HG03280 (cell line): ENCODE results near the gene CTSA.

Experiments used
- ATAC-seq: cut with Tn5 transposase; IDR thresholded peaks from one replicate; pipeline ENCODE4 v1.9.1; 2021; ENCODE audit warnings: mild to moderate bottlenecking, moderate library complexity; ENCODE audit not compliant: unreplicated experiment

CTSA gene

DNA sequence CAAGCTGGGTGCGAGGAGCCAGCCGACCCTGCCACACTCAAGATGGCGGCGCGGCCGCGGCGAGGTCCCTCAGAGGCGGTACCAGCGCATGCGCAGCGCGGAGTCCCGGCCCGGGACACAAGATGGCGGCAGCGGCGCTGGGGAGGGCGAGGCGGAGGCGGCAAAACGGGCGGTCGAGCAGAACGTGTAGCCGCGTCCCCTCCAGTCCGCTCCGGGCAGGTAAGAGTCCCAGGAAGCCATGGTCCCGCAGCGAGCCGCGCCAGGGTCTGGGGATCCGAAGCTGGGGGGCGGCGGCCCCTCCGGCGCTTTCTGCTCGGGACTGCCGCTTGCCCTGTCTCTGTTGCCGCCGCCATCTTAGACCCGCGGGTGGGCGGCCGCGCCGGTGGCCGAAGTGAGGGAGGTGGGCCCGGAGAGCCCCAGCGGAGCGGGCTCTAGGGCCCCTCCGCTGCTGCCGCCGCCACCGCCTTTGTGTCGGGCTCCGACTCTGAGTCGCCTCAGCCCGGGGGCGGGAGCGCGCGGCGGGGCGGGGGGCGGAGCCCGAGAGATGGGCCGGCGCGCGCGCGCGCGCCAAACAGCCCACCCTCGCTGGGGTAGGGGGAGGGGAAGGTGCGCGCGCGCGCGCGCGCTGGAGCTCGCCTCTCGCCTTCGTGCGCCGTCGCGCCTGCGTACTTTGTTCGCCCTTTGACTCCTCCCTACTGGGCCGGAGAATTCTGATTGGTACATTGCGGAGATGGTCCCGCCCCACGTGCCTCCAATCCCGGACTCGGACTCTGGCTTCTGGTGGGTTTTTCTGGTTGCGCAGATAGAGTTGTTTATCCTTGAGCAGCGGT lies 43.7 kb downstream of the CTSA start, which contains the start of gene PCIF1:
Gene PCIF1 (plus strand): TSS at position 98 of the 830 bp plus-strand sequence. CDS start 4,317 bp downstream, outside the sequence.
- ATAC-seq = peak; percentile 81

DNA sequence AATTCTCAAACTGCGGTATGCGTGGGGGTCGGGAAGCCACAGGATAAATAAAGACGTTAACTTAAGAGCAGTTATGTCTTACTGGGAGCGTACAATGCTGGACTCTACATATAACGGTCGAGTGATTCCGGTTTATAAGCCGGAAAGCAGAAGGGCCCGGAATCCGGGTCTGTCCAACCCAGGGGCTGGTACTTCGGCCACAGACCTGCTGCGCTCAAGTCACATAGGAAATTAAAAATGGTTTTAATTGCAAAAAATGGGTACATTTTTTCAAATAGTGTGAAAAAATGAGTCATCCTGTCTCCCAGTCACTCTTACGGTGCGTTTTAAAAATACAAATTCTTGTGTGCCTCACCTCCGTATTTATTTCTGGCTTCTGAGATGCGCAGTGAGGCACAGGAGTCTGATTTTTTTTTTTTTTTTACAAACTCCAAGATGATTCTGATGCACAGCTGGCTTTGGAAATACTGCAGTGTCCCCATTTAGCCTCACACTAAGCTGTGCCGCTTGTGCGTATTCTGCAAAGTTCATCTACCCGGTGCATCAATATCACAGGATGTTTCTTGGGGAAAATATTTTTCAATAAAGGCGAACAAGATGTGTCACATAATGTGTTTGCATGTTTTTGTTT lies 44.4 kb downstream of the CTSA start:
- ATAC-seq = peak; percentile 14

DNA sequence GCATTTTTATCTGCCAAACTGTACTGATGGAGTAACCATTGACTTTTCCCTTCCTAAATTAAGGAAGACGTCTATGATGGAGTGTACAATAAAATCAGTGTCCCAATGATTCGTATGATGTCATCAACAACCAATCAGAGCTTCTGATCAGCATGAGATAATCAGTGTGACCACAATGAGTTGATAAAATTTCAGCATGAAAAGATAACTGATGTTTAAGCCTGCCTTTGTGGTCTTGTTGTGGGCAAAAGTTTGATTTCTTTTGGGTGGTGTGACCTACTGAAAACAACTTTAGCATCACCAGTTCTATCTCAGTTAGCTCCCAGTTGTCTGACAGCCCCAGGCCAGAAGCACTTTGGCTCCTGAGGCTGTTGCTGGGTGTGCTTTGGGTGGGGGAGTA lies 46.6 kb downstream of the CTSA start:
- no peak for ATAC-seq

DNA sequence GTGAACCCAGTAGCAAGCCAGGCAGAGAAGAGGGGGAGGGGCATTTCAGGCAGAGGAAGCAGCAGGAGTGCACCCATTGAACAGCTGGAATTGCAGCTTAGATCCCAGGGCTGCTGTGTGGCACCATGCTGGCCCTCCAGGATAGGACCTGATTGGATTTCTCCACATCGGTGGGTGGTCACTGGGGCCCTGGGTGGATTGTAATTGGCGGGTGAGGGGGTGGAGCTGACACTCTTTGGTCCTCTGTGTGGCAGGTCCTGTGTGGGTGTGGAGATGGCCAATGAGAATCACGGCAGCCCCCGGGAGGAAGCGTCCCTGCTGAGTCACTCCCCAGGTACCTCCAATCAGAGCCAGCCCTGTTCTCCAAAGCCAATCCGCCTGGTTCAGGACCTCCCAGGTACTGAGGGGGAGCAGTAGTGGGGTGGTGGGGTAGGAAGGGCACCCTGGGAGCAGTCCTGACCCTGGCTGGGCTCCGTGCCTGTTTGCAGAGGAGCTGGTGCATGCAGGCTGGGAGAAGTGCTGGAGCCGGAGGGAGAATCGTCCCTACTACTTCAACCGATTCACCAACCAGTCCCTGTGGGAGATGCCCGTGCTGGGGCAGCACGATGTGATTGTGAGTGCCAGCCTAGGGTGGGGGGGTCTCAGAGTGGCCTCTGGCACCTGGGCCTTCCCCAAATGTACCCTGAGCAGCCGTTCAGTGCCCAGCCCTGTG lies 47.7 kb downstream of the CTSA start:
- no peak for ATAC-seq

DNA sequence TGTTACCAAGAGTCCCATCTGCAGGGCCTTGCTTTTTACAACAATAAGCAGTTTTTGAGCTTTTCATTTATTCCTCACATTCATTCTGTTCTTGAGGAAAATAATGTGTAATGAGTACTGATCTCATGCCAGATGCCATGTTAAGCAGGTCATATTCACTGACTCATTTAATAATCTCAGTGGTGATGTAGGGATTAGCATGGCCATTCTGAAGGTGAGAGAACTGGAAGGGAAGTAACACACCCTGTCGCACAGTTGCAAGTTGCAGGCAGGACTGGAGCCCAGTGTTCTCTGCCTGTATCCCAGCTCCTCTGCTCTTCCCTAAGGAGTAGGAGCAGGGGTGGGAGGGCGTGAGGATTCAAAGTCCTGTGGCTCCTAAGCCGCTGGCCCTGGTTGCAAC lies 48.9 kb downstream of the CTSA start:
- no peak for ATAC-seq

DNA sequence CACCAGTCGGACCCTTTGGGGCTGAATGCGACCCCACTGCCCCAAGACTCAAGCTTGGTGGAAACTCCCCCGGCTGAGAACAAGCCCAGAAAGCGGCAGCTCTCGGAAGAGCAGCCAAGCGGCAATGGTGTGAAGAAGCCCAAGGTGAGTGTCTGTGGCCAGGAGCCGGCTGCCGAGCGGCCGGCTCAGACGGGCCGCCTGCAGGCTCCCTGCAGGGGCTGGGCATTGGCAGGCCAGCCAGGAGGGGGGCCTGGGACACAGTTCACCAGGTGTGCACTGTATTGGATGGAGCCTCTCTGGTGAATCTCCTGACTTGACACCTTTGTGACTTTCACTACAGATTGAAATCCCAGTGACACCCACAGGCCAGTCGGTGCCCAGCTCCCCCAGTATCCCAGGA lies 49.3 kb downstream of the CTSA start:
- no peak for ATAC-seq

DNA sequence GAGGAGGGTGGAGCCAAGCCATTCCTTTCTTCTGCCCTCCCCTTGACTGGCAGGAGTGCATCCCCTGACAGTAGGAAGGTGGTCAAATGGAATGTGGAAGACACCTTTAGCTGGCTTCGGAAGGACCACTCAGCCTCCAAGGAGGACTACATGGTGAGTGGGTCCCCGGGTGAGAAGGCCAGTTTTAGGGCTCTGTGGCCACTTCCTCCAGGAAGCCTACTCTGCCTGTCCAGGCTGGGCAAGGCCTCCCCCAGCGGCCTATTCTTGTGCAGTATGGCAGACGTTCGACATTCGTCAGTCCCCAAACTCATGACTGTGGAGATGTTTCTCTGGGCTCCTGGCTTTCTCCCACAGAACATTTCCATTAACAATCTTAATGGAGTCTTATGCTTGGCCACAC lies 52.5 kb downstream of the CTSA start:
- ATAC-seq = no peak

DNA sequence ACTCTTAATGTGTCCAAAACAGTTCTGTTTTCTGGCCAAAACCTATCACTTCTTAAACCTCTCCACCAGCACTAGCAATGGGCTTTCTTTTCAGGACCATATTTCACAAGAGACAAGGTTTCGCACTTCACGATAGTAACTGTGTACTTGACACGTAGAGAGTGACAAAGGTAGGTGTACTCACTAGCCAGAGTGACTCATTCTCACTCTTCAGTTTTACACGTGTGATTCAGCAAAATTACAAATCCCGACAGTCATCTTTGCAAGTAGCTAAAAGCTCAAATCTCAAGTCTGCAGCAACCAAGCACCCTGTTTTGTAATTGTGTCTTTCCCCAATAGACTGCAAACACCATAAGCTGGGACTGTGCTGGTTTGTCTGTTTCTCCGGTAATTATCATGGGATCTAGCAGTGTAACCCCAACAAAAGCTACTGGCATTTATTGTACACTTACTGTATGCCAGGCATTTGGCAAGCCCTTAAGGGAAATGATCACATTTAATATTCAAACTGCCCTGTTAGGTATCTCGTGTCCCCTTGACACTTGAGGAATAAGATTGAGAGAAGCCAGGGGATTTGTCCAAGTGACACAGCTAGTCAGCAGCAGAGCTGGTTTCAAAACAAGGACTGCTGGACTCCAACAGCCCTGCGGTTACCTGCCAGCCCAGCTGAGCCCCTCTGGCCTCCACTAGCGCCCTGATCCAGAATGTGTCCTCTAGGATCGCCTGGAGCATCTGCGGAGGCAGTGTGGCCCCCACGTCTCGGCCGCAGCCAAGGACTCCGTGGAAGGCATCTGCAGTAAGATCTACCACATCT lies 53.2 kb downstream of the CTSA start:
- no peak for ATAC-seq

DNA sequence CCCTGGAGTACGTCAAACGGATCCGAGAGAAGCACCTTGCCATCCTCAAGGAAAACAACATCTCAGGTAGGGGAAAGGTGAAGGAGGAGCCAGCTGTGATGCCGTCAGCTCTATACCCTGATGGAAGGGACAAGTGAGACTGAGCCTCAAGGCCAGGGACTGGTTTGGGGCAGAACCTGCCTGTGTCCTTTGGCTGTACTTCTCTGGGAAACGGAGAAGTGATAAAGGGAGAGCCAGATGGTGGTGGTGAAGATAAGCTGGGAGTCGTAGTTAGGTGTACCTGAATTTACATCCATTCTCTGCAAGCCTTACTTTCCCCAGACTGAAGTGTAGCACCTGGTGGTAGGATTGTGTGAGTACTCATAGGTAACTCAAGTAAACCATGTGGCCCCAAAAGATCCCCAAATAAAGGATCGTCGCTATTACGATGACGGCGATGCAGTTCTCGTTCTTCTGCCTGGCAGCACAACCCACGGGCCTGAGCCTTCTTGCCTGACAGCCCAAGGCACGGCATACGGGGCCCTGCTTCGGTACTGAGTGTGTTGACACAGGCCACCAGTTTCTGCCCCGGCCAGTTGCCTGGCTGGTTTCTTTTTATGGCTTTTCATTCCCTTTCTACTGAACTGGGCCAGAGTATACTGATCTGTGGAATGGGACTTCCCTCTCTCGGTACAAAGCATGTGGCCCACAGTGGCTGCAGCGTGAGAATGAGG lies 54.0 kb downstream of the CTSA start:
- ATAC-seq = no peak

DNA sequence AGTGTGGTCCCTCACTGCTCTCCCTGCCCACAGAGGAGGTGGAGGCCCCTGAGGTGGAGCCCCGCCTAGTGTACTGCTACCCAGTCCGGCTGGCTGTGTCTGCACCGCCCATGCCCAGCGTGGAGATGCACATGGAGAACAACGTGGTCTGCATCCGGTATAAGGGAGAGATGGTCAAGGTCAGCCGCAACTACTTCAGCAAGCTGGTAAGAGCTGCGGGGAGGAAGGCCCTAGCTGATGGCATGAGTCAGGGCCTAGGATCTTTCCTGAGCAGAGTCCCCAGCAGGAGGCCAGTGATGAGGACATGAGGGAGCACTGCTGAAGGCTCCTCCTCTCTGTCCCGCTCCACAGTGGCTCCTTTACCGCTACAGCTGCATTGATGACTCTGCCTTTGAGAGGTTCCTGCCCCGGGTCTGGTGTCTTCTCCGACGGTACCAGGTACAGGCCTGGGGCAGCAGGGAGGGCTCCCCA lies 54.6 kb downstream of the CTSA start:
- no peak for ATAC-seq

DNA sequence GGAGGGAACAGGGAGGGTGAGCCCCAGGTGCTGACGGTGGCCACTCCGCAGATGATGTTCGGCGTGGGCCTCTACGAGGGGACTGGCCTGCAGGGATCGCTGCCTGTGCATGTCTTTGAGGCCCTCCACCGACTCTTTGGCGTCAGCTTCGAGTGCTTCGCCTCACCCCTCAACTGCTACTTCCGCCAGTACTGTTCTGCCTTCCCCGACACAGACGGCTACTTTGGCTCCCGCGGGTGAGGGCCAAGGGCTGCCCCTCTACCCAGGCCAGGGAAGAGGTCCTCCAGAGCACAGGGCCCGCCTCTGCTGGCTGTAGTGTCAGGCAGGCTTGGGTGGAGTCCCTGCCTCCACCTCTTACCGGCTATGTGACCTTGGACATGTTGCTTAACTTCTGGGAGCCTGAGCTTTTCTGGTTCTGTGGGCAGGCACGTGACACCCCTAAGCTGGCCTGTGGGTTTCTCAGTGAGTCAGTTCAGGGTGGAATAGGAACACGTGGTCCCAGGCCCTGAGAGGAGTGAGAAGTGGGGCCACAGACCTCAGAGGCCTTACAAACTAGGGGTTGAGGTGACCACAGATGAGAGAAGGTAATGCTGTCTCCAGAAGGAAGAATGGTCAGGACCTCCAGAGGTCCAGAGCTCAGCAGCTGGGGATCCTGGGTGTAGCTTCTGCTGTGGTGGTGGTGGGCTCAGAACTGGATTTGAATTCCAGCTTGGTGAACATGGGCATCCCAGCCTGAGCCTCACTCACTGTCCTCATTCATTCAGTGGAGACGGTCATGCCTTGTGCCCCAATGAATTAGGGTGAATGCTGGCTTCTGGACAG lies 55.2 kb downstream of the CTSA start:
- ATAC-seq = no peak

DNA sequence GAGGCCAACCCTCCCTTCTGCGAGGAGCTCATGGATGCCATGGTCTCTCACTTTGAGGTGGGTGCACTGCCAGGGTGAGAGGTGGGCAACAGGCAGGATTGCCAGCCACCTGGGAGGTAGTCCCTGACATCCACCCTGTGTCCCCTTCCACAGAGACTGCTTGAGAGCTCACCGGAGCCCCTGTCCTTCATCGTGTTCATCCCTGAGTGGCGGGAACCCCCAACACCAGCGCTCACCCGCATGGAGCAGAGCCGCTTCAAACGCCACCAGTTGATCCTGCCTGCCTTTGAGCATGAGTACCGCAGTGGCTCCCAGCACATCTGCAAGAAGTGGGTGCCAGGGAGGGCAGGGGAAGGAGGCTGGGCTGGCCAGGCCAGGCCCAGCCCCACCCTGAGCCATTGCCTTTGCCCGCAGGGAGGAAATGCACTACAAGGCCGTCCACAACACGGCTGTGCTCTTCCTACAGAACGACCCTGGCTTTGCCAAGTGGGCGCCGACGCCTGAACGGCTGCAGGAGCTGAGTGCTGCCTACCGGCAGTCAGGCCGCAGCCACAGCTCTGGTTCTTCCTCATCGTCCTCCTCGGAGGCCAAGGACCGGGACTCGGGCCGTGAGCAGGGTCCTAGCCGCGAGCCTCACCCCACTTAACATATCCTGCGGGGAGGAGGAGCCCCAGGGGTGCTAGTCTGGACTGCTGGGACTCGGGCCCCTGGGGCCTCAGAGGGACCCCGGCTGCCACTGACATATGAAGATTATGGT lies 56.2 kb downstream of the CTSA start:
- no peak for ATAC-seq

DNA sequence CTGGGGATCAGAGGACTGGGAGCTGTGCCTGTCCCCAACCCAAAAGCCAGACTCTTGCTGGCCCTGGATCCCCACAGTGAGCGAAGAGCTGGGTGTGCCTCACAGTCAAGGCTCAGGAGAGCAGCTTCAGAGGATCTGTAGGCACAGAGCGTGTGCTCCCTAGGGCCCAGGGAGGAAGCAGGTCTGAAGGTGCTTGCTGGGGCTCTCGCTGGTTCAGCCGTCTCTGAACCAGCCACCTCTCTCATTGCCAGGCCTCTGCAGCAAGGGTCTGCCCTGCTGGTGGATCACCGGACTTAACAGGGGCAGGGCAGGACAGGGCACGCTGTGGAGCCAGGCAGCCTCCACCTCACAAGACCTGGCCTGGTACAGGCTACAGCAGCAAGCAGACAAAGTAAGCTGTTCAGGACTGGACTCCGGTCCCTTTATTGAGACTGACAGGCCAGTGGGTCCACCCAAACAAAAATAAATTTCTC lies 57.2 kb downstream of the CTSA start:
- ATAC-seq = no peak
